Heart right ventricle (tissue), 16 donors: ENCODE data around the gene PRKCE. TPM values are rescaled to one million over a fixed set of nuclear protein-coding genes. Genes with fewer than 3 reads are reported as not detected.
A peak's percentile ranks its signal among the peaks of the same experiment; 100 is the strongest.

ENCODE experiments used
- ATAC-seq, 8 donors: fragments of 200-7000 bp; cut with Tn5 transposase; one replicate each; pipeline ENCODE4 v1.9.1; 2020; ENCODE audit warnings: mild to moderate bottlenecking in 8 of 8, moderate library complexity in 8 of 8, moderate number of reproducible peaks in 1 of 8
- DNase-seq, 2 donors: peaks; one replicate each; pipeline ENCODE4 v3.0.0-alpha.2; 2020
- H3K27ac ChIP-seq, 10 donors: fragments of 200-600 bp; sonication (generic) in 2 of 10; one replicate each; pipeline versions ENCODE4 v1.5.0 to v1.8.0; 2020 to 2022; ENCODE audit warnings: mild to moderate bottlenecking in 3 of 10
- H3K27me3 ChIP-seq, 7 donors: fragments of 200-600 bp; one replicate each; pipeline ENCODE4 v1.8.0; 2021 to 2022; ENCODE audit warnings: mild to moderate bottlenecking in 2 of 7
- H3K36me3 ChIP-seq, 9 donors: fragments of 200-600 bp; sonication (generic) in 1 of 9; one replicate each; pipeline versions ENCODE4 v1.5.0 to v1.8.0; 2020 to 2022; ENCODE audit warnings: mild to moderate bottlenecking in 2 of 9
- H3K4me1 ChIP-seq, 9 donors: fragments of 200-600 bp; sonication (generic) in 1 of 9; one replicate each; pipeline versions ENCODE4 v1.5.0 to v1.8.0; 2020 to 2022; ENCODE audit warnings: mild to moderate bottlenecking in 4 of 9
- H3K4me3 ChIP-seq, 10 donors: fragments of 200-600 bp; sonication (generic) in 2 of 10; one replicate each; pipeline versions ENCODE4 v1.5.0 to v1.8.0; 2020 to 2022; ENCODE audit warnings: mild to moderate bottlenecking in 7 of 10, moderate library complexity in 2 of 10
- H3K9me3 ChIP-seq, 11 donors: fragments of 200-600 bp in 10 of 11; sonication (generic) in 2 of 11; one replicate each; pipeline versions ENCODE4 v1.5.0 to v1.8.0; 2013 to 2022; ENCODE audit warnings: mild to moderate bottlenecking in 2 of 11, control low read depth in 1 of 11, moderate library complexity in 1 of 11
- CTCF ChIP-seq, 9 donors: fragments of 200-600 bp; sonication (generic) in 2 of 9; IDR thresholded peaks; one replicate each; pipeline versions ENCODE4 v1.5.0 to v1.8.0; 2021 to 2022; ENCODE audit warnings: antibody characterized with exemption in 9 of 9, mild to moderate bottlenecking in 5 of 9, moderate library complexity in 1 of 9
- WGBS, 2 donors: extraction: QIAGEN DNeasy Blood & Tissue Kit; methylation state at CpG; one replicate each; pipeline ENCODE4 v1.1.7; 2013; ENCODE audit warnings: inconsistent platforms in 1 of 2; 5-methylcytosine and 5-hydroxymethylcytosine counted together
- intact Hi-C, 10 donors: fragments of 100-400 bp; cut with DNase I; formaldehyde crosslinking; loops; one replicate each; pipeline versions ENCODE4 v1.11.1 to v1.14.2; 2022
- long read RNA-seq, 3 donors: library from polyadenylated mRNA; unstranded; transcript quantifications; one replicate each; pipeline ENCODE4 v2.0.0, GENCODE V29; 2020 to 2021
- polyA plus RNA-seq, 2 donors: library from polyadenylated mRNA; stranded (reverse); fragments of 200-250 nt; gene quantifications; one replicate each; pipeline ENCODE4 v1.2.3, GENCODE V29; 2013
- total RNA-seq, 10 donors: library from RNA; stranded (reverse); fragmentation: NEBNext Ultra II Directional in 3 of 10; extraction: Animal tissue kit (Norgen Biotek cat#: 25700) in 3 of 10; gene quantifications; one replicate each; pipeline versions ENCODE4 v1.2.1 to v1.2.4, GENCODE V29; 2021 to 2023
- donor health status: Arrhythmogenic right ventricular cardiomyopathy.
- donor health status: ischemic (EF 13 %, LVEDD 7.1; RV severe dilation, severe dysfunction).
- donor health status: healthy with polysubstance abuse.
- donor health status: DM: no; HTN: yes; CAD: no.
- donor health status: DM: no; HTN: no; CAD: no.
- donor health status: ischemic (EF 25% LVEDD 6.9; RV normal size, moderate dysfunction).
- donor health status: ischemic (EF 25% LVEDD 5.7; RV mildly dilated, moderate dysfunction).
- donor health status: healthy.
- donor health status: DM: yes; HTN: yes; CAD: no.
- donor health status: Ischemic cardiomyopathy.
- donor health status: ischemic (EF 35%, LVEDD 5.7; RV mildly dilated, moderate dysfunction).
- donor health status: nonischemic (EF 11% LVEDD 7.7; RV severe dilation, severe dysfunction).
- donor health status: DM: yes; HTN: yes; CAD: no.
- donor health status: PGD.
- donor health status: ischemic (EF 29% LVEDD 5.4; RV normal size, mild dysfunction).
- donor health status: nonischemic (EF 23%, LVEDD 6.1; RV moderate dilation, normal function).

The PRKCE gene
- total RNA-seq, result 10 to 100 TPM; 15.9 to 22.7 (median 17.3) TPM
- polyA plus RNA-seq, result 1 to 10 TPM; 3.7 to 6.2 TPM
- long read RNA-seq, donor 1, full-length matches to known transcripts, result 1 of 6 reads
- long read RNA-seq, donor 1, partial matches to known transcripts, result 3 of 6 reads
- long read RNA-seq, donor 1, other reads (novel, unspliced or antisense), result 2 of 6 reads
- long read RNA-seq, donor 2, partial matches to known transcripts, result 1 of 8 reads
- long read RNA-seq, donor 2, other reads (novel, unspliced or antisense), result 7 of 8 reads
- long read RNA-seq, donor 3, partial matches to known transcripts, result 2 of 14 reads
- long read RNA-seq, donor 3, other reads (novel, unspliced or antisense), result 12 of 14 reads

DNA sequence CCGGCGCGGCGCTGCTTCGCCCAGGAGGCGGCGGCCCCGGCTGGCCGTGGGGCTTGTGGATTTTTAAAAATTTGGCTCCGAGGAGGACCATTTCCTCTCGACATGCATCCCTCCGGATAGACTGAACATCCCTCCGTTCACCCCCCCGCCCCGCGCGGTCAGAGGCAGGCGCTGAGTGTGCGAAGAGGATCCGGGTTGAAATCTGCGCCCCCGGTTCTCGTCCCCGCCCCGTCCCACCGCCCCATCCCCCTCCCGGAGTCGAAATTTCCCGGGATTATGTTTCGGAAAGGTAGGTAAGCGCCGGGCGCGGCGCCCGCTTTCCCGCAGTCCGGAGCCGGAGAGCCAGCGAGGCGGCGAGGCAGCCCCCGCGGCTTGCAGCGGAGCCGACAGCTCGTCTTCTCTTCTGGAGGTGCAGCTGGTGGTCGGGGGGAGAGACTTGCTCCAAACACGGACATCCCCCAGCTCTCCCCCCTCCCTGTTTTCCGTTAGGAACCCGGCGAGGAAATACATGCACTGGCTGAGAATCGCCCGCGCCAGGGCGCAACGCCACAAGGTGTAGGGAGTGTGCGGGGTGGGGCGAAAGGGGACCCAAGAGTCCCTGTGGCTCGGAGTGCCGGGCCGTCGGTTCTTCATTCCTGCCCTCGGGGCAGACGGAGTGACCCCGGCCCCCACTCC, at the start of gene PRKCE:
TSS of gene PRKCE (plus strand) at position 261 of the 675 bp plus-strand sequence.
- Histone ChIP-seq H3K4me1 (peaks cover 12 to 54% (median 34%) of the 10 kb centered on the region in 9 donors), H3K4me3 (peak within 1 kb of the TSS; percentile 56 to 94 (median 78)), H3K27ac (peak within 1 kb of the TSS; percentile 97 to 100 (median 98)), H3K9me3 (no peaks in the 10 kb centered on the region), H3K27me3 (no peaks in the 10 kb centered on the region), H3K36me3 (peaks cover 0 to 4% (median 0%) of the 10 kb centered on the region in 9 donors)
- ATAC-seq (peak; percentile 12 to 57 (median 44)), DNase-seq (peak; percentile 68 to 74)
- WGBS, 2 donors, result 0 to 1% methylated on average over 58 to 66 of the region's 66 CpGs
- no peak for TF ChIP-seq CTCF (IDR thresholded peaks at IDR 0.05)
- intact Hi-C loops, result loop anchor here in 5 of 10 donors (2.0 to 5.0 kb wide), 5 partner anchors 41 to 126 kb away; no protein-coding TSS in a partner anchor

DNA sequence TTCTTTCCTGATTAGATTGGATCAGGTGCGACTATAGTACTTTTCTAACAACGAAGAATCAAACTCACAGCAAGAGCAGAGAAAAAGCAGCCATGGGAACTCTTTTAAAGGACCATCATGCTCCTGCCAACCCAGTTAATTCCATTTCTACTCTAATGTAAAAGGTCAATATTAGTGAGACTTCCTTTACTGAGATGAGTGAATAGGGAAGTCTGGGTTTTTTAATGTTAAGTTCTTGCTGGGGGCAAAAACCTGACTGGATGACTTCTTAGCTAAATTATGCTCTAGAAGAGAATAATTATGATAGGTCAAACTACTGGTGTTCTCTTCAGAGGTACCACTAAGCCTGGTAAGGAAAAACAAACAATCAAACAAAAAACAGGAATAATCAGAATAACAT, 48.9 kb upstream of the PRKCE start:
- no peaks in the 10 kb centered on the region for H3K27me3 ChIP-seq
- WGBS, 2 donors, result 97% methylated on average over 2 of the region's 2 CpGs
- H3K4me1 ChIP-seq, result no peaks in the 10 kb centered on the region
- peaks cover 0 to 75% (median 23%) of the 10 kb centered on the region in 9 donors for H3K36me3 ChIP-seq
- ATAC-seq (no peak), DNase-seq (no peak)
- H3K9me3 ChIP-seq, result no peaks in the 10 kb centered on the region
- H3K4me3 ChIP-seq, result no peak overlapping the region
- no peak for TF ChIP-seq CTCF (IDR thresholded peaks at IDR 0.05)
- intact Hi-C loops, result no loop called here
- no peak overlapping the region for H3K27ac ChIP-seq

- peaks cover 0 to 51% (median 10%) of the 10 kb centered on the region in 9 donors for H3K36me3 ChIP-seq
- no peaks in the 10 kb centered on the region for H3K9me3 ChIP-seq
- WGBS, 2 donors, result 96 to 98% methylated on average over 2 of the region's 2 CpGs
- TF ChIP-seq CTCF (IDR thresholded peaks at IDR 0.05), result no peak
- DNase-seq, result no peak
- no peak for ATAC-seq
- peaks cover 0 to 10% (median 4%) of the 10 kb centered on the region in 9 donors for H3K4me1 ChIP-seq
- no peaks in the 10 kb centered on the region for H3K27me3 ChIP-seq
- H3K4me3 ChIP-seq, result no peak overlapping the region
- no peak overlapping the region for H3K27ac ChIP-seq
- intact Hi-C loops, result no loop called here
Measured at GRCh38 chr2:45605116-45605515, 46.4 kb upstream of the PRKCE start.

- 67 to 71% methylated on average over 1 of the region's 1 CpG for WGBS, 2 donors
- intact Hi-C loops, result no loop called here
- no peak for TF ChIP-seq CTCF (IDR thresholded peaks at IDR 0.05)
Measured at GRCh38 chr2:45606796-45607195, 44.7 kb upstream of the PRKCE start.

More at GRCh38 chr2:45606796-45607195, 44.7 kb upstream of the PRKCE start:
- Histone ChIP-seq H3K4me1 (peaks cover 3 to 20% (median 12%) of the 10 kb centered on the region in 9 donors), H3K27ac (peak overlapping the region in 1 of 10 donors; percentile 5), H3K27me3 (no peaks in the 10 kb centered on the region), H3K36me3 (peaks cover 0 to 34% (median 0%) of the 10 kb centered on the region in 9 donors), H3K4me3 (no peak overlapping the region), H3K9me3 (no peaks in the 10 kb centered on the region)
- DNase-seq (no peak), ATAC-seq (no peak)
